ENCODE measurements around the gene SF3B3. TPM values are rescaled to one million over a fixed set of nuclear protein-coding genes. Genes with fewer than 3 reads are reported as not detected.
A peak's percentile ranks its signal among the peaks of the same experiment; 100 is the strongest.

The SF3B3 gene
- total and polyA plus RNA-seq, 7 donors = 23.8 to 98.5 (median 58.1) TPM

GRCh38 chr16:70594569-70594968 lies 71.0 kb downstream of the SF3B3 start:
- intact Hi-C loops (cut with DNase I) = no loop called here
- H3K4me3 ChIP-seq = no peak overlapping the region
- no peaks in the 10 kb centered on the region for H3K36me3 ChIP-seq
- no peak for DNase-seq
- TF ChIP-seq EP300 (IDR thresholded peaks at IDR 0.05) (no peak), POLR2A (IDR thresholded peaks at IDR 0.05) (no peak), CTCF (IDR thresholded peaks at IDR 0.05) (no peak), POLR2AphosphoS5 (IDR thresholded peaks at IDR 0.05) (no peak)
- no peak overlapping the region for H3K27ac ChIP-seq
- H3K9me3 ChIP-seq = no peaks in the 10 kb centered on the region
- H3K27me3 ChIP-seq = no peaks in the 10 kb centered on the region
- peaks cover 0 to 37% (median 29%) of the 10 kb centered on the region in 4 donors for H3K4me1 ChIP-seq

- Histone ChIP-seq H3K27ac (no peak overlapping the region), H3K27me3 (no peaks in the 10 kb centered on the region), H3K4me1 (peaks cover 0 to 12% (median 3%) of the 10 kb centered on the region in 4 donors), H3K36me3 (no peaks in the 10 kb centered on the region), H3K4me3 (no peak overlapping the region), H3K9me3 (no peaks in the 10 kb centered on the region)
- intact Hi-C loops (cut with DNase I) = no loop called here
- 89 to 90% methylated on average over 4 of the region's 4 CpGs for WGBS, 2 donors
- no peak for TF ChIP-seq CTCF (IDR thresholded peaks at IDR 0.05)
- no peak for TF ChIP-seq POLR2AphosphoS5 (IDR thresholded peaks at IDR 0.05)
- TF ChIP-seq EP300 (IDR thresholded peaks at IDR 0.05) = no peak
- TF ChIP-seq POLR2A (IDR thresholded peaks at IDR 0.05) = no peak
- peak; percentile 10 for DNase-seq
Measured at GRCh38 chr16:70597135-70597835, 73.7 kb downstream of the SF3B3 start.

GRCh38 chr16:70598937-70599503 lies 75.4 kb downstream of the SF3B3 start:
- peaks cover 0 to 8% (median 0%) of the 10 kb centered on the region in 4 donors for H3K4me1 ChIP-seq
- WGBS, 2 donors = 86 to 88% methylated on average over 6 of the region's 6 CpGs
- peak; percentile 74 for DNase-seq
- H3K4me3 ChIP-seq = no peak overlapping the region
- H3K9me3 ChIP-seq = no peaks in the 10 kb centered on the region
- no peak overlapping the region for H3K27ac ChIP-seq
- intact Hi-C loops (cut with DNase I) = no loop called here
- TF ChIP-seq EP300 (IDR thresholded peaks at IDR 0.05) = no peak
- no peak for TF ChIP-seq CTCF (IDR thresholded peaks at IDR 0.05)
- TF ChIP-seq POLR2AphosphoS5 (IDR thresholded peaks at IDR 0.05) = no peak
- no peak for TF ChIP-seq POLR2A (IDR thresholded peaks at IDR 0.05)
- H3K36me3 ChIP-seq = no peaks in the 10 kb centered on the region
- no peaks in the 10 kb centered on the region for H3K27me3 ChIP-seq

- Histone ChIP-seq H3K27me3 (no peaks in the 10 kb centered on the region), H3K36me3 (no peaks in the 10 kb centered on the region), H3K27ac (no peak overlapping the region), H3K4me1 (no peaks in the 10 kb centered on the region), H3K9me3 (no peaks in the 10 kb centered on the region), H3K4me3 (no peak overlapping the region)
- WGBS, 2 donors = 82 to 87% methylated on average over 3 of the region's 3 CpGs
- intact Hi-C loops (cut with DNase I) = no loop called here
- TF ChIP-seq CTCF (IDR thresholded peaks at IDR 0.05) (no peak), POLR2AphosphoS5 (IDR thresholded peaks at IDR 0.05) (no peak), EP300 (IDR thresholded peaks at IDR 0.05) (no peak), POLR2A (IDR thresholded peaks at IDR 0.05) (no peak)
- no peak for DNase-seq
Measured at GRCh38 chr16:70600730-70601129, 77.1 kb downstream of the SF3B3 start.
